Erythroblast (primary cell): ENCODE results near the gene PLXNC1.

Source experiments
- DNase-seq, 2 experiments: peaks; one replicate each; lab custom pipeline; 2025; lab: John Stamatoyannopoulos, UW
- GATA1 ChIP-seq: IDR thresholded peaks from 2 replicates; pipeline ENCODE4 v1.6.1; 2011; ENCODE audit warnings: low read depth, mild to moderate bottlenecking, control low read depth, low read length, moderate library complexity
- POLR2A ChIP-seq: IDR thresholded peaks from 2 replicates; pipeline ENCODE4 v1.6.1; 2011; ENCODE audit warnings: mild to moderate bottlenecking, low read length

PLXNC1 gene

GRCh38 chr12:94172973-94173372 lies 24.6 kb downstream of the PLXNC1 start:
- TF ChIP-seq GATA1 (no peak), POLR2A (no peak)
- DNase-seq = peak in 1 of 2 experiments; percentile 33

DNA sequence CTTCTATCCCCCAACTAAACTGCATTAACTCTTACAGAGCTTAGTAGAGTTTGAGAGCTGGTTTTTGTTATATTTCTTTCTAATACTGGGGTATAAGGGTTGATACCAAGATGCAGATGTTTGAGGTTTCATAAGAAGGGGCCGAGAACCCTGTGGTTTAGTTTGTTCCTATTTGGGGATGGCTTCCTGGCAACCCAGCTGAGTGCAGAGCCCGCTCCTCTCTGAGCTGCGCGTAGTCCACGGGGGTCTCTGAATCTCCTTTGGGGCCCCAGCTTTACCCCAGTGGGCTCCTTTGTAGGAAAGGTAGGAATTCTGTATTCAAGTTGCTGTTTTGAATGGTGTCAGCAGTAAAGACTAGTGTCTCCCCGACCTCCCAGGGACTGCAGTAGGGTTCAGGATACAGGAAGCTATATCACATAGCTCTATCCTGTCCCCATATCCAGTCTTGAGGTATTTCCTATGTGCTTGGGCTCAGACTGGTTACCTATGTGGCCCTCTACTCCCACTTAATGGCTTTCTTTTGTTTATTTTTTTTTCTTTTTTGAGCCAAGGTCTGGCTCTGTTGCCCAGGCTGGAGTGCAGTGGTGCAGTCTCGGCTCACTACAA lies 25.4 kb downstream of the PLXNC1 start:
- TF ChIP-seq GATA1 = no peak
- no peak for TF ChIP-seq POLR2A
- DNase-seq = no peak

DNA sequence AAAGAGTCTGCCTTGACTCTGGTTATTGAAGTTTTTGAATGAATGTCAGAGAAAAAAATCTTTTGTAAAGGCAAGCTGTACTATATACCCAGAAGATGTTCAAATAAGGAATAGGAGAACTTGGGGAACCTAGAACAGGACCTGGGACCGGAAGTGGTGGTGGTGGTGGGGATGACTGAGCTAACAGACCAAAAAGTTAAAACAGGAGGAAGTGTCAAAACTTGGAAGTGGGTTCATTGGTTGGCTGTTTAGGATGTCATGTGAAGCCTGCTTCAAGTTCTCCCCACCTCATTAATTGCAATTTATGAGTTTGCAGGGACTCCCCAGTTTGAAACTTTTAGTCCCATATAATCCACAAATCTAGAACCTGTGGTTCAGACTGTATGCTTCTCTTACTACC lies 26.2 kb downstream of the PLXNC1 start:
- TF ChIP-seq POLR2A = no peak
- TF ChIP-seq GATA1 = no peak
- DNase-seq = no peak

GRCh38 chr12:94175763-94176668 lies 27.6 kb downstream of the PLXNC1 start:
- no peak for TF ChIP-seq POLR2A
- TF ChIP-seq GATA1 = no peak
- DNase-seq = no peak

- TF ChIP-seq GATA1 (no peak), POLR2A (no peak)
Measured at GRCh38 chr12:94178054-94178453, 29.7 kb downstream of the PLXNC1 start.

DNA sequence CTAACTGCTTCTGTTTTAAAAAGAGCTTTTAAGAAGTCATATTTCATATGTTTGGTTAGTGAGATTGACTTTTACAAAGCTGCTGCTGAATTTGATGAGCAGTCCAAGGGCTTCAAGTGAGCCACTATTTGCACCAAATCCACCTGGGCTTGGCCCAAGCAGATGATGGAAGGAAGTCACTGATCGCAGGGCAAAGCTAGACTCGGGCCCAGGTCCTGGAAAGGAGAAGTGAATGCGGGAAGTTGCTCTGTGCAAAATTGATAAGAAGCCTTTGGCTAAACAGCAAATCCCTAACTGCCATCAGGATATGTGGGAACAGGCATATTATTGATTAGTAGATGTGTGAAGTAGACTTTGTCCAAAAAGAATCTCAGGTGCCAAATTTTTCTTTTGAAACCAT lies 30.5 kb downstream of the PLXNC1 start:
- TF ChIP-seq GATA1 (no peak), POLR2A (no peak)
- no peak for DNase-seq

More at GRCh38 chr12:94178054-94178453, 29.7 kb downstream of the PLXNC1 start:
- DNase-seq = peak in 1 of 2 experiments; percentile 7

DNA sequence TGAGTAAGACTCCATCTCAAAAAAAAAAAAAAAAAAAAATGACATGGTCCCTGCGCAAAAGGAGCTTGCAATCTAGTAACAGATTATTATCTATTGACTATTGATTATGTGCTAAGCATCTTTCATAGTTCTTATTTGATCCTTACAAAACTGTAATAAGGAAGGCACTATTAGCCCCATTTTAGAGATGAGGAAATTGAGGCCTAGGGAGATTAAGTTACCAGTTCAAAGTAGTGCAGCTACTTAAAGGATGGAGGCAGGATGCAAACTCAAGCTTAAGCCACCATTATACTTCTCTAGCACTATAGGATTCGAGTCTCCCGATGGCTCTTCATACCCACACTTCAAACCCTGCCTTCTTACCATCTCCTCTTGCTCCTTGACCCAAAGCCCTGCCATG lies 31.3 kb downstream of the PLXNC1 start:
- TF ChIP-seq POLR2A = no peak
- no peak for TF ChIP-seq GATA1
- no peak for DNase-seq

DNA sequence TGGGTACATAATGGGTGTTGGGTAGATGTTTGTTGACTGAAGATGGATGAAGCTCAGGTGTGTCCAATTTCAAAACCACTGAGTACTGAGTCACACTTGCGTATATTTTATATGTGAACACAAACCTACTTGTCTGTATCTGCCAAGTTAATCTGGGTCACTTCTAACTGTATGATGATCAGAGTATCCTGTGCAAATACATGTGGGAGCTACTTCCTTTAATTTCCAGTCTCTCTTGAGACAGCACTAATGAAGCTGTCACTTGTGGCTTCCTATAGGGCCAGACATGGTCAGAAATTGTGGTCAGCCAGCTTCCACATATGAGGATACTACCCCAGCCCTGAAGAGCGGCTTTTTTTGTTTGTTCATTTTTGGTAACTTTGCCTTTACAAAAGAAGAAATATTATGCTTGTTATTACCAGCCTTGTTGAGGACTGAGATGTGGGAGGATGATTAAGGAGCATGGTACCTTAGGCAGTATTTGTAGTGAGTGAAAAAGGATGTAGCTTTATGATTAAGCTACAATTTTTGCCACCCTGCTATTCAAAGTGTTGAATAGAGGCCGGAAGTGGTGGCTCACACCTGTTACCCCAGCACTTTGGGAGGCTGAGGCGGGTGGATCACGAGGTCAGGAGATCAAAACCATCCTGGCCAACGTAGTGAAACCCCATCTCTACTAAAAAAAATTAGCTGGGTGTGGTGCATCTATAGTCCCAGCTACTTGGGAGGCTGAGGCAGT lies 32.4 kb downstream of the PLXNC1 start:
- DNase-seq = no peak
- TF ChIP-seq POLR2A (no peak), GATA1 (no peak)

DNA sequence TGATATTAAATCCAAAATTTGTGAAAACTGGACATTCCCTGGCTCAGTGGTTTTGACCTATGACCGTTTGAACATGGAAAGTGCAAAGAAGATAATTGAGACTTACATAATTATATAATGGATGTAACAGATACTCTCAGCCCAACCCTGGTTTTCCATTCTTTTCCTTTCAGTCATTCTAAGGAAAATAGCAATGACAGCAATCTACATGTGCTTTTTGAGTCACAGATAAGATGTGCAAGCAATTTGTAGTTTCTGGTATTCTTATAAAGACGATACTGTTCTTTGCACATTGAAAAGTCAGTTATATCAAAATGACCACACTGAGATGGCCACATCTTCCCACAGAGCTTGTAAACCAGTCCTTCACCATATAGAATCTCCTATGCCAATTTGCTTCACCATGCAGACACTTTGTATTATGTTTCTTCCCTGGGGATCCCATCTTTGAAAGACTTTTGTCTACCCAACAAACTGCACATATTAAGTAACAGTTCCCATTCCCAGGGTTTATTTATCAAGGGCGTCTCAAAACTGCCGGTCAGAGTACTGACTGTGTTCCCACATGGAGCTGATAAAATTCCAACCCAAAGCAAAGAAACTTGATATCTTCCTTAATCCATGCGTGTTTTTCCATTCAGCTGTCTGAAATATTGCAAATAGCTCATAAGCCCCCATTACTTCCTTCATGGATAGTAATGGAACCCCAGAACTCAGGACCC lies 34.8 kb downstream of the PLXNC1 start:
- no peak for DNase-seq
- TF ChIP-seq POLR2A (no peak), GATA1 (no peak)

DNA sequence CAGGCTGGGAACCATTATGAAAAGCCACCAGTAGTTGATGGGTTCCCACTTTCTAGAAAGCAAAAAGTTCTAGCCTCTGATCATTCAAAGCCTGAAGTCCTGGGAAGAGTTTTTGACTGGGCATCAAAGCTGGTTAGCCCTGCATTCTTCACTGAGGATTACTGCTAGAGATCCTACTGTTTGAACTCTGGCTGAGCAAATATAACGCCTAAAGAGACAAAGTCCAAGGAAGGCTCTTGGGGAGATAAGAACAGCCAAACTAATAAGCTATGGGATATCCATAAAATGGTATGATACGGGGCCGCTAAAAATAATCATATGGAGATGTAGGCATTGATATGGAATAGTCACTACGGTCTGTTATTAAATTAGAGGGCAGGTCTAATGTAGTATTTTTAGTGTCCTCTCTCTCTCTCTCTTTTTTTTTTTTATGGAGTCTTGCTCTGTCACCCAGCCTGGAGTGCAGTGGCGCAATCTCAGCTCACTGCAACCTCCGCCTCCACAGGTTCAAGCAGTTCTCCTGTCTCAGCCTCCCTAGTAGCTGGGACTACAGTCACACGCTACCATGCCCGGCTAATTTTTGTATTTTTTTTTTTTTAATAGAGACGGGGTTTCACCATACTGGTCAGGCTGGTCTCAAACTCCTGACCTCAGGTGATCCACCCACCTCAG lies 35.5 kb downstream of the PLXNC1 start:
- no peak for TF ChIP-seq POLR2A
- no peak for TF ChIP-seq GATA1
- no peak for DNase-seq

DNA sequence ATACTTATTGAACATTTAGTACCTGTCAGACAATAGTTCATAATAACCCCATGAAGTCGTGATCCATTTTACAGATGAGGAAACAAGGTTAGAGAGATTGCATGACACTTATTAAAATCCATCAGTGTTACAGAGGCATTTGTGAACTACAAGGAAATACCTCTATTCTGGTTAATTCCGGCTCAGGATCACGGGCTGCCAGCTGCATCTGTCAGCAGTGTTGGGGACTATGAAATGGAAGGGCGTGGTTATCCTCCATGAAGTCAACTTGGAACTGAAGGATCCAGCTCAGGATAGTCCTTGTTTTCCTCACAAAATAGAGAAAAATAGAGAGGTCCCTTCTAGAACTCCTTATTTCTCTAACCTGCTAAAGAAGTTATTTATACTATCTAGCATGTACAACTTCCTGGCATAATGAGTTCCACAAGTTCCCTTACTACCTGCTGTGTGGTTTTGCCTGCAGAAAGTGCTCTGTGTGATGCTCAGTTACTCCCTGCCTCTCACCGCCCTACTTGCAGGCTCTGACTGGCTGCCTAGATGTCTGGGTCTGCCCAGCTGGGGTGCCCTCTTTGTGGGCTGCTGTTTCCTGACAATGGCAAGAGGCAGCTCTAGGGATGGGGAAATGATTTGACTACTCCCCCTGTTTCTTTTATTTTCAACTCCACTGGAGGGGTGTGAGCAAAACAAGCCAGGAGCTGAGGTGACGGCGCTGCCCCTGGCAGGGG lies 36.8 kb downstream of the PLXNC1 start:
- TF ChIP-seq POLR2A (no peak), GATA1 (no peak)

GRCh38 chr12:94185801-94186200 lies 37.4 kb downstream of the PLXNC1 start:
- no peak for TF ChIP-seq POLR2A
- TF ChIP-seq GATA1 = no peak
- DNase-seq = no peak

More for the DNA sequence above, 36.8 kb downstream of the PLXNC1 start:
- DNase-seq = no peak
